WTC11 (cell line): ENCODE data around the gene TNNC2. TPM values are rescaled to one million over a fixed set of nuclear protein-coding genes. Genes with fewer than 3 reads are reported as not detected.
A peak's percentile ranks its signal among the peaks of the same experiment; 100 is the strongest.

Experiments used
- ATAC-seq: fragments of 200-7000 bp; cut with Tn5 transposase; 2 replicates; pipeline ENCODE4 v1.10.0; 2021; ENCODE audit warnings: mild to moderate bottlenecking, moderate library complexity
- CTCF ChIA-PET: fragments of 300-600 bp; sonication (Branson Sonifier 250); formaldehyde crosslinking; loops from one replicate; lab custom pipeline; 2021; ENCODE audit warnings: antibody characterized with exemption; lab: Charles Lee
- POLR2A ChIA-PET: fragments of 350-600 bp; sonication (Branson Sonifier 250); formaldehyde crosslinking; loops from one replicate; lab custom pipeline; 2021; ENCODE audit warnings: antibody characterized with exemption; lab: Charles Lee
- DNase-seq: peaks from one replicate; pipeline ENCODE4 v3.0.0; 2021; ENCODE audit warnings: low spot score
- H3K27ac Mint-ChIP-seq: 2 replicates; pipeline ENCODE4 v1.8.0; 2021; ENCODE audit warnings: mixed read lengths
- H3K27me3 Mint-ChIP-seq: 2 replicates; pipeline ENCODE4 v1.8.0; 2021; ENCODE audit warnings: low read depth, mild to moderate bottlenecking, moderate library complexity, mixed read lengths
- H3K36me3 Mint-ChIP-seq: 2 replicates; pipeline ENCODE4 v1.8.0; 2021; ENCODE audit warnings: mixed read lengths
- H3K4me1 Mint-ChIP-seq: 2 replicates; pipeline ENCODE4 v1.8.0; 2022; ENCODE audit warnings: mixed read lengths
- H3K4me3 Mint-ChIP-seq: 2 replicates; pipeline ENCODE4 v1.8.0; 2021; ENCODE audit warnings: mild to moderate bottlenecking, moderate library complexity, mixed read lengths
- H3K9me3 Mint-ChIP-seq: 2 replicates; pipeline ENCODE4 v1.8.0; 2021; ENCODE audit warnings: mixed read lengths
- CREM ChIP-seq: sonication (generic); formaldehyde crosslinking; IDR thresholded peaks from 2 replicates; pipeline ENCODE4 v1.8.1; 2022; ENCODE audit warnings: mild to moderate bottlenecking, missing genetic modification reagents, moderate library complexity
- E2F1 ChIP-seq: sonication (generic); formaldehyde crosslinking; IDR thresholded peaks from 2 replicates; pipeline ENCODE4 v1.8.0; 2022; ENCODE audit warnings: mild to moderate bottlenecking, missing genetic modification reagents
- E2F4 ChIP-seq: sonication (generic); formaldehyde crosslinking; IDR thresholded peaks from 2 replicates; pipeline ENCODE4 v1.8.1; 2022; ENCODE audit warnings: low read depth, mild to moderate bottlenecking, moderate library complexity, missing genetic modification reagents, borderline replicate concordance
- ELF4 ChIP-seq: sonication (generic); formaldehyde crosslinking; IDR thresholded peaks from 2 replicates; pipeline ENCODE4 v1.8.1; 2022; ENCODE audit warnings: low read depth, mild to moderate bottlenecking, moderate library complexity, missing genetic modification reagents
- ESRRA ChIP-seq: sonication (generic); formaldehyde crosslinking; IDR thresholded peaks from 2 replicates; pipeline ENCODE4 v1.8.1; 2022; ENCODE audit warnings: mild to moderate bottlenecking, missing genetic modification reagents, borderline replicate concordance
- KAT7 ChIP-seq: sonication (generic); formaldehyde crosslinking; IDR thresholded peaks from 2 replicates; pipeline ENCODE4 v1.8.1; 2023; ENCODE audit warnings: missing genetic modification reagents, mild to moderate bottlenecking, borderline replicate concordance
- MYBL2 ChIP-seq: sonication (generic); formaldehyde crosslinking; IDR thresholded peaks from 2 replicates; pipeline ENCODE4 v1.8.1; 2023; ENCODE audit warnings: mild to moderate bottlenecking, moderate library complexity, missing genetic modification reagents
- NFATC4 ChIP-seq: fragments of 250-450 bp; sonication (Bioruptor Pico); IDR thresholded peaks from 2 replicates; pipeline ENCODE4 v1.9.0; 2021; ENCODE audit warnings: mild to moderate bottlenecking
- NFYB ChIP-seq: sonication (generic); formaldehyde crosslinking; conservative IDR thresholded peaks from 2 replicates; pipeline ENCODE4 v1.8.0; 2022; ENCODE audit warnings: low read depth, missing genetic modification reagents
- NR1H2 ChIP-seq: sonication (generic); formaldehyde crosslinking; IDR thresholded peaks from 2 replicates; pipeline ENCODE4 v1.9.0; 2021; ENCODE audit warnings: mild to moderate bottlenecking, moderate library complexity, missing genetic modification reagents
- NR3C1 ChIP-seq: sonication (generic); formaldehyde crosslinking; conservative IDR thresholded peaks from 2 replicates; pipeline ENCODE4 v1.8.1; 2023; ENCODE audit warnings: low read depth, mild to moderate bottlenecking, missing genetic modification reagents
- RORB ChIP-seq: fragments of 250-450 bp; sonication (Bioruptor Pico); IDR thresholded peaks from 2 replicates; pipeline ENCODE4 v1.9.0; 2021; ENCODE audit warnings: mild to moderate bottlenecking
- TCF7 ChIP-seq: sonication (generic); formaldehyde crosslinking; IDR thresholded peaks from 2 replicates; pipeline ENCODE4 v1.8.0; 2022; ENCODE audit warnings: mild to moderate bottlenecking, low read depth, missing genetic modification reagents, moderate library complexity
- ZMAT4 ChIP-seq: fragments of 250-450 bp; sonication (Bioruptor Pico); IDR thresholded peaks from 2 replicates; pipeline ENCODE4 v1.9.0; 2021; ENCODE audit warnings: mild to moderate bottlenecking
- ZNF219 ChIP-seq: sonication (generic); formaldehyde crosslinking; IDR thresholded peaks from 2 replicates; pipeline ENCODE4 v1.8.0; 2023; ENCODE audit warnings: missing genetic modification reagents, mild to moderate bottlenecking, borderline replicate concordance
- ZNF416 ChIP-seq: fragments of 250-450 bp; sonication (Bioruptor Pico); IDR thresholded peaks from 2 replicates; pipeline ENCODE4 v1.9.0; 2021; ENCODE audit warnings: mild to moderate bottlenecking, inconsistent platforms
- ZNF423 ChIP-seq: fragments of 250-450 bp; sonication (Bioruptor Pico); IDR thresholded peaks from 2 replicates; pipeline ENCODE4 v2.1.2; 2022; ENCODE audit warnings: mild to moderate bottlenecking, moderate library complexity
- ZNF512 ChIP-seq: sonication (generic); formaldehyde crosslinking; IDR thresholded peaks from 2 replicates; pipeline ENCODE4 v1.8.1; 2022; ENCODE audit warnings: missing genetic modification reagents, borderline replicate concordance
- ZNF671 ChIP-seq: fragments of 250-450 bp; sonication (Bioruptor Pico); IDR thresholded peaks from 2 replicates; pipeline ENCODE4 v1.8.0; 2021; ENCODE audit warnings: mild to moderate bottlenecking
- ZSCAN18 ChIP-seq: fragments of 250-450 bp; sonication (Bioruptor Pico); IDR thresholded peaks from 2 replicates; pipeline ENCODE4 v2.1.2; 2022; ENCODE audit warnings: mild to moderate bottlenecking, moderate library complexity
- total RNA-seq: library from RNA; stranded (reverse); gene quantifications from 3 replicates; pipeline ENCODE4 v1.2.3, GENCODE V29; 2021
- TF ChIP-seq, protein P1 (sequence below): fragments of 250-450 bp; sonication (Bioruptor Pico); IDR thresholded peaks from 2 replicates; pipeline ENCODE4 v1.9.0; 2021; ENCODE audit warnings: moderate library complexity, mild to moderate bottlenecking, inconsistent platforms, borderline replicate concordance
- TF ChIP-seq, protein P2 (sequence below): fragments of 200-600 bp; IDR thresholded peaks from 2 replicates; pipeline ENCODE4 v1.8.0; 2022; ENCODE audit warnings: antibody characterized with exemption
- TF ChIP-seq, protein P3 (sequence below): sonication (generic); formaldehyde crosslinking; IDR thresholded peaks from 2 replicates; pipeline ENCODE4 v1.8.1; 2022; ENCODE audit warnings: mild to moderate bottlenecking, missing genetic modification reagents, moderate library complexity, borderline replicate concordance
- TF ChIP-seq, protein P4 (sequence below): sonication (generic); formaldehyde crosslinking; IDR thresholded peaks from 2 replicates; pipeline ENCODE4 v1.8.1; 2023; ENCODE audit warnings: mild to moderate bottlenecking, missing genetic modification reagents, moderate library complexity

The TNNC2 gene
- total RNA-seq, 1 experiment from 2014 or later: 3.0 TPM

GRCh38 chr20:45812157-45813005 lies 14.7 kb downstream of the TNNC2 start, which contains the start of gene UBE2C (continued):
- TF ChIP-seq NFATC4 (no peak), MYBL2 (CRISPR knock-in tag) (peak; percentile 100), TCF7 (CRISPR knock-in tag) (peak; percentile 37; the same call in 1 of the 2 replicates), E2F1 (CRISPR knock-in tag) (peak; percentile 87), NFYB (CRISPR knock-in tag) (peak; percentile 98), ZNF423 (peak; percentile 52; the same call in 1 of the 2 replicates), ESRRA (0 out of 2 replicates have a peak, but pooled peaks have one; percentile 64), RORB (CRISPR knock-in tag) (no peak), NR1H2 (CRISPR knock-in tag) (no peak)

GRCh38 chr20:45810191-45810970 lies 16.7 kb downstream of the TNNC2 start:
- Mint-ChIP-seq H3K4me3 (no peak overlapping the region), H3K27me3 (no peaks in the 10 kb centered on the region), H3K9me3 (no peaks in the 10 kb centered on the region), H3K4me1 (peaks cover 16% of the 10 kb centered on the region), H3K36me3 (peaks cover 52% of the 10 kb centered on the region), H3K27ac (no peak overlapping the region)
- ATAC-seq: no peak
- CTCF ChIA-PET: interaction anchor here (1.0 kb wide), 1 partner anchor 11 kb away, joined by 3 read pairs; no protein-coding TSS in a partner anchor
- POLR2A ChIA-PET: no interaction called here
- DNase-seq: no peak
- TF ChIP-seq, protein P1, sequence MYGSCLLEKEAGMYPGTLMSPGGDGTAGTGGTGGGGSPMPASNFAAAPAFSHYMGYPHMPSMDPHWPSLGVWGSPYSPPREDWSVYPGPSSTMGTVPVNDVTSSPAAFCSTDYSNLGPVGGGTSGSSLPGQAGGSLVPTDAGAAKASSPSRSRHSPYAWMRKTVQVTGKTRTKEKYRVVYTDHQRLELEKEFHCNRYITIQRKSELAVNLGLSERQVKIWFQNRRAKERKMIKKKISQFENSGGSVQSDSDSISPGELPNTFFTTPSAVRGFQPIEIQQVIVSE (CRISPR knock-in tag): no peak
- TF ChIP-seq KAT7 (no peak), ZNF416 (no peak), ZMAT4 (CRISPR knock-in tag) (no peak), E2F4 (CRISPR knock-in tag) (no peak), ZNF219 (CRISPR knock-in tag) (no peak), ZNF512 (CRISPR knock-in tag) (no peak), CREM (no peak), ZNF423 (no peak), ZNF671 (CRISPR knock-in tag) (no peak), NR3C1 (no peak), ZSCAN18 (CRISPR knock-in tag) (no peak), ELF4 (no peak), NR1H2 (CRISPR knock-in tag) (no peak)
- TF ChIP-seq, protein P2, sequence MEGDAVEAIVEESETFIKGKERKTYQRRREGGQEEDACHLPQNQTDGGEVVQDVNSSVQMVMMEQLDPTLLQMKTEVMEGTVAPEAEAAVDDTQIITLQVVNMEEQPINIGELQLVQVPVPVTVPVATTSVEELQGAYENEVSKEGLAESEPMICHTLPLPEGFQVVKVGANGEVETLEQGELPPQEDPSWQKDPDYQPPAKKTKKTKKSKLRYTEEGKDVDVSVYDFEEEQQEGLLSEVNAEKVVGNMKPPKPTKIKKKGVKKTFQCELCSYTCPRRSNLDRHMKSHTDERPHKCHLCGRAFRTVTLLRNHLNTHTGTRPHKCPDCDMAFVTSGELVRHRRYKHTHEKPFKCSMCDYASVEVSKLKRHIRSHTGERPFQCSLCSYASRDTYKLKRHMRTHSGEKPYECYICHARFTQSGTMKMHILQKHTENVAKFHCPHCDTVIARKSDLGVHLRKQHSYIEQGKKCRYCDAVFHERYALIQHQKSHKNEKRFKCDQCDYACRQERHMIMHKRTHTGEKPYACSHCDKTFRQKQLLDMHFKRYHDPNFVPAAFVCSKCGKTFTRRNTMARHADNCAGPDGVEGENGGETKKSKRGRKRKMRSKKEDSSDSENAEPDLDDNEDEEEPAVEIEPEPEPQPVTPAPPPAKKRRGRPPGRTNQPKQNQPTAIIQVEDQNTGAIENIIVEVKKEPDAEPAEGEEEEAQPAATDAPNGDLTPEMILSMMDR: no peak
- TF ChIP-seq, protein P3, sequence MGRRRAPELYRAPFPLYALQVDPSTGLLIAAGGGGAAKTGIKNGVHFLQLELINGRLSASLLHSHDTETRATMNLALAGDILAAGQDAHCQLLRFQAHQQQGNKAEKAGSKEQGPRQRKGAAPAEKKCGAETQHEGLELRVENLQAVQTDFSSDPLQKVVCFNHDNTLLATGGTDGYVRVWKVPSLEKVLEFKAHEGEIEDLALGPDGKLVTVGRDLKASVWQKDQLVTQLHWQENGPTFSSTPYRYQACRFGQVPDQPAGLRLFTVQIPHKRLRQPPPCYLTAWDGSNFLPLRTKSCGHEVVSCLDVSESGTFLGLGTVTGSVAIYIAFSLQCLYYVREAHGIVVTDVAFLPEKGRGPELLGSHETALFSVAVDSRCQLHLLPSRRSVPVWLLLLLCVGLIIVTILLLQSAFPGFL (CRISPR knock-in tag): no peak
- TF ChIP-seq, protein P4, sequence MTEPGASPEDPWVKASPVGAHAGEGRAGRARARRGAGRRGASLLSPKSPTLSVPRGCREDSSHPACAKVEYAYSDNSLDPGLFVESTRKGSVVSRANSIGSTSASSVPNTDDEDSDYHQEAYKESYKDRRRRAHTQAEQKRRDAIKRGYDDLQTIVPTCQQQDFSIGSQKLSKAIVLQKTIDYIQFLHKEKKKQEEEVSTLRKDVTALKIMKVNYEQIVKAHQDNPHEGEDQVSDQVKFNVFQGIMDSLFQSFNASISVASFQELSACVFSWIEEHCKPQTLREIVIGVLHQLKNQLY (CRISPR knock-in tag): no peak
